Islet precursor cell (in vitro differentiated cells): Measurements from ENCODE around the gene LPO.

Source experiments
- DNase-seq: peaks from one replicate; pipeline ENCODE4 v3.0.0-alpha.2; 2018

Gene LPO

DNA sequence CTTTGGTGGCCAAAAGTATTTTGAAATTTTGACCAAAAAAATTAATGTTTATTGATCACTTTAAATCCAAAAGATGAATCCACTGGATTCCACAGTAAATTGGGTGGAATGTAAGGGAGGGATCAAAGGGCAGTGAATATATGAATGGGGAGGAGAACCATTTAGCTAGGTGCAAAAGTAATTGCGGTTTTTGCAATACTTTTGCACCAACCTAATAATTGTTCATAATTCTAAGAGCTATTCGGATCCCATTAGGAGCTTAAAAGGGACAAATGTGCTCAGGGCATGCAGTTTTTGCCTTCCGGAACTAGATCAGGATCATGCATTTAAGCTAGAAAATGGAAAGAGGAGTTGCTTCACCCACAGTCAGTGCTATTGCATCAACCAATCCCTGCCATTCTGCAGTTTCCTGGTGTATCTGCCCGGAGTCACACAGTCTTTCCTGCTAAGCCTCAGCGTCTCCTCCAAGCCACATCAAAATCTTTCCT is at the start of gene LPO:
Gene LPO (plus strand): TSS at position 438 of the 488 bp plus-strand sequence. CDS start 4,396 bp downstream, outside the sequence.
- no peak for DNase-seq

- DNase-seq = peak; percentile 52
Observed at GRCh38 chr17:58189436-58190146, 48.8 kb upstream of the LPO start.

- peak; percentile 63 for DNase-seq
Observed at GRCh38 chr17:58191241-58191896, 47.0 kb upstream of the LPO start.

DNA sequence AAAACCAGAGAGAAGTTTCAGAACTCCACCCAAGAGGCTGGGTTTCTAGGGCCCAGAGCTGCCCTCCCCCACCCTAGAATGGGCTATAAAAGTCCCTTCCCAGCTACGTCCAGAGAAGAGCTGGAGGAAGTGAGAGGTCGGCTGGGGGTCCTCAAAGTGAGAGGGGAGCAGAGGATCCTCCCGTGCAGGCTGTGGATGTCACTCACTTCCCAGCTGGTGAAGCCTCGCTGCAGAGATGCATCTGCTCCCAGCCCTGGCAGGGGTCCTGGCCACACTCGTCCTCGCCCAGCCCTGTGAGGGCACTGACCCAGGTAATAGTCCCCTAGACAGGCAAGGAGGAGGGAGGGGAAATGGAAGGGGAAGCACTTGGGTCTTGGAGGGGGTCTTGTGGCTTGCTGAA is 45.8 kb upstream of the LPO start, which contains the start of gene EPX:
Gene EPX (plus strand): TSS at position 115 of the 400 bp plus-strand sequence. CDS start 121 bp downstream, at position 236.
- peak; percentile 50 for DNase-seq

DNA sequence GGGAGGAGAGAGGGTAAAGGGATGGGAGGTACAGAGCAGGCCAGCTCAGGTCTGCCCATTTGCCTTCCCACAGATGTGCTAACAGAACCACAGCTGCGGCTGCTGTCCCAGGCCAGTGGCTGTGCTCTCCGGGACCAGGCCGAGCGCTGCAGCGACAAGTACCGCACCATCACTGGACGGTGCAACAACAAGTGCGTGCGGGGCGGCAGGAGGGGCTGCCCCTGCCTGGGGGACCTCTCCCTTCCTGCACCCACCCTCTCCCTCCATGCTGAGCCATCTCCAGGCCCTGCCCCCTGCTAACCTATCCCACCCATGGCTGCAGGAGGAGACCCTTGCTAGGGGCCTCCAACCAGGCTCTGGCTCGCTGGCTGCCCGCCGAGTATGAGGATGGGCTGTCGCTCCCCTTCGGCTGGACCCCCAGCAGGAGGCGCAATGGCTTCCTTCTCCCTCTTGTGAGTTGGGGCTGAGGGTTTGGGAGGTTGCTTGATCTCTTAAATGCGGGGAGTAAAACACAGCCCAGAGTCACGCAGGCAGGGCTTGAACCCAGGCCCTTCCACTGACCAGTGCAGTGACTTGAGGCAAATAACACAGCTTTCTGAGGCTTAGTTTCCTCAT is 44.6 kb upstream of the LPO start:
- peak; percentile 50 for DNase-seq

- DNase-seq = no peak
Observed at GRCh38 chr17:58195518-58196123, 42.8 kb upstream of the LPO start.

DNA sequence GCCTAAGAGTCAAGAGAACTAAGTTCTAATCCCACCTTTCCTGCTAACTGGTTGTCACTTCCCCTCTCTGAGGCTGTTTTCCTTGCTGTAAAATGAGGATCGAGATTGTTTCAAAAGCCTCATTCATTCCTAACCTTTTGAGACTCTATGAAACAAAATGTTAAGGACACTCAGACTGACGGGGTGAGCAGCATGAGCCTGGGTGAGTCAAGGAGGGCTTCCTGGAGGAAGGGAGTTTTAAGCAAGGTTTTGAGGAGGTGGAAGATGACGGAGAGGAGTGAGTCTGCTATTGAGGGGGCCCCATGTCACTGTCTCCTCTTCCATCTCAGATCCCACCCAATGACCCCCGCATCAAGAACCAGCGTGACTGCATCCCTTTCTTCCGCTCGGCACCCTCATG is 41.8 kb upstream of the LPO start:
- DNase-seq = no peak

GRCh38 chr17:58200024-58200633 is 38.3 kb upstream of the LPO start:
- peak; percentile 92 for DNase-seq

DNA sequence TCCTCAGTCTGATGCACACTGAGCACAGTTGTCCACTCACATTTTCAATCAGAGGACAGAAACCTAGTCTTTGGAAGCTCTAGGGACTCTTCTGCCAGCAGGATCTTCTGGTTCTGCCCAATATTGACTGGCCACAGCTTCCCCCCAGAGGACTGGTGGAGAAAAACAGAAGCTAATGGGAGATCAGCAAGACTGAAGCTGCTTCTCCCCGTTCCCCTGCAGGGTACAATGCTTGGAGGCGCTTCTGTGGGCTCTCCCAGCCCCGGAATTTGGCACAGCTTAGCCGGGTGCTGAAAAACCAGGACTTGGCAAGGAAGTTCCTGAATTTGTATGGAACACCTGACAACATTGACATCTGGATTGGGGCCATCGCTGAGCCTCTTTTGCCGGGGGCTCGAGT is 35.5 kb upstream of the LPO start:
- peak; percentile 51 for DNase-seq

GRCh38 chr17:58204796-58205195 is 33.6 kb upstream of the LPO start:
- peak; percentile 51 for DNase-seq

GRCh38 chr17:58205936-58206335 is 32.4 kb upstream of the LPO start:
- DNase-seq = peak; percentile 49

GRCh38 chr17:58207451-58207850 is 30.9 kb upstream of the LPO start:
- no peak for DNase-seq

GRCh38 chr17:58208344-58208743 is 30.0 kb upstream of the LPO start:
- no peak for DNase-seq

DNA sequence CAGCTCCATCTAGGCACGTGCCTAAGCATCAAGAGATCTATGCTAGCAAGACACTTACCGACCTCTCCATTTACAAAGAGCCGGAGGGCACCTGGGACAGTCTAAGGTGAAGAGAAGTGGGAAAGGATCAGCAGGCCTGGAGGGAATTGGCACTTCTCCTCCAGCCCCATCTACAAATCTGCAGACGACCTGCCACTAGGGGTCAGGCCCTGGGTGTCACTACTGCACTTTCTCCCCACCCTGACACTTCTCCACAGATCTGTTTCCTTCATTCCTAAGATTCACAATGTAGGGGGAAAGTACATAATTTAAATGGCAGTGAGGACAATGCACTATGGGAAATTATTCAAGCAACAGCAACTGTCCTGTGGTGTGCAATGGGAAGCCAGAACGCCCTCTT is 27.5 kb upstream of the LPO start:
- peak; percentile 63 for DNase-seq

- DNase-seq = no peak
Observed at GRCh38 chr17:58215685-58216084, 22.7 kb upstream of the LPO start.

- DNase-seq = no peak
Observed at GRCh38 chr17:58217766-58218165, 20.6 kb upstream of the LPO start.

DNA sequence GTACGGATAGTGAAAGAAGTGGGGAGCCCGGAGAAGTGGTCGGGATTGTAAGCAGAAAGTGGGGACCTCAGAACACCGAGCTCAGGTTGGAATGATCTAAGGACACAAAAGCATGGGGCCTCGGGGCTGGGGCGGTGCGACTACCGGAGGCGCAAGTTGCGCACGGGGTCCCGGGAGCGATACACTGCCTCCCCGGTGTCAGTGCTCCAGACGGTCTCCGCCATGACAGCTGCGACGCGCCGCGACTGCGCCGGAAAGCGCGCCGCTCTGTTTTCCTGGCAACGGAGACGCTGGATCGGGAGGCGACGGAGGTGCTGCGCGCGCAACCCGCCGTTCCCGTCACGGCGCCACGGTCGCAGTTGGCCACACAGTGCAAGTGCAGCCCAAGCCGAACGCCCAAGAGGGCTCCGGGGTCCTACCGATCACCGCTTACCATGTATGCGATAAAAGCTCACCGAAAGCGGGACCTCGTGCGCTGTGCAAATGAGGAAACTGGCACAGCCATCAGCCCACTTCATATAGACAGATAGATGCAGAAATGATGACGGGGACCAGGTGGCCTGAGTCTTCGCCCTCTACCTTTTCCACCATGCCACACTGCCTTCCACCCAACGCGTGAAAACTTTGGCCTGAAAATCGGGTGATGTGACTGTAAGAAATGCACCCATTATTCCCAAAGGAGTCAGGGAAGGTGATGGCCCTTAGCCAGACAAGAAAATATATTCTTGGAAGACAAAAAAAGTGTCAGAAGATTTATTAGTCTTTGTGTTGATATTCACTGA is 19.2 kb upstream of the LPO start, which contains the start of gene MKS1:
Gene MKS1 (minus strand): TSS at position 249 of the 782 bp plus-strand sequence. CDS start 25 bp downstream, at position 224.
- peak; percentile 99 for DNase-seq

DNA sequence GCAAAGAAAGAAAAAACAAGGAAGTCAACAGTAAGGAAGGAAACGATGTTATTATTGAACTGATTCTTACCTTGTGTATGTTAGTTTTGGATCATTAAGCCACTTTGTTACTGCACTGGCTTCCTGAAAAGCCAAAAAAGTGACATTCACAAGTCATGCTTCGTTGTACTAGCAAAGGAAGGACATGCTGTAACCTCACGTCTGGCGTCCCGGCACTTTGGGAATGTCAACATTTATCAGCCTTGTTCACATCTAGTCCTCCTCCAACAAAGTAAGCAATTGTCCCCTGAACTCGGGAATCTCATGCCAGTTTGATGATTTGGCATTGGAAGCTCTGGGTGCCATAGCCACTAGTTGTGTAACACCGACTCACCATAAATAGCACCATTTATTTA is 18.6 kb upstream of the LPO start:
- no peak for DNase-seq

DNA sequence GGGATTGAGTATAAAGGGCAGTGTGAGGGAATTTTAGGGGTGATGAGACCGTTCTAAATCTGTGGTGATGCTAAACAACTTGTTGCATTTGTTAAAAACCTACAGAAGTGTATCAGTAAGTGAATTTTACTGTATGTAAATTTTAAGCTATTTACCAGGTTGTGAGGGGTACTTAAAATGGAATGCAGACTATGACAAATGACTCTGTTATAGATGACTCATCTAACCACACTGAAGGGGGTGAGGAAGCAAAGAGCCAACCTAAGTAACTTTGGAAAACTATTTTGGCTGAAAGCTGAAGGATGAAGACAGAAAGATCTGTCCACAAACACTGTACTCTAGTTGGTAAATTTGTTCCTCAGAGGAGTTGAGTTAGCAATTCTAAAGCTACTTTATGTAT is 14.1 kb upstream of the LPO start:
- no peak for DNase-seq

- no peak for DNase-seq
Observed at GRCh38 chr17:58227733-58228132, 10.7 kb upstream of the LPO start.

- peak; percentile 57 for DNase-seq
Observed at GRCh38 chr17:58228679-58229078, 9.7 kb upstream of the LPO start.

DNA sequence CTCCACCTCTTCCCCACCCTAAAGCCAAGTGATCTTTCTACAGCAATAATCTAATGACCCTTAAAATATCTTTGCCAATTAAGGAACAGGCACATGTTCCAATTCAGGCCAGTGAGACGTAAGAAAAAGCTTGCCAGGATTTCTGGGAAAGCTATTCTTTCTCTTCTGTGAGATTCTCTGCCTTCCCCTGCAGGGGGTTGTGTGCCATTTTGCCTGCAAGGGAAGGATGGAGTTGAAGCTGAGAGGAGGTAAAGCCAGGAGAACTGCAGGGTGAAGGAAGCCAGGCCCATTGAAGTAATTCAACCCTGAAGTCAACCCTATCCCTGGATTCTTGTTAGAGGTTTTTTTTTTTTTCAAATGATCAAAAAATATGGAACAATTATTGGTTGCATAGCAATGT is 9.0 kb upstream of the LPO start:
- DNase-seq = no peak
